Endodermal cell (in vitro differentiated cells): ENCODE measurements around the gene SLIT3. TPM values are rescaled to one million over a fixed set of nuclear protein-coding genes. Genes with fewer than 3 reads are reported as not detected.

Experiments used
- DNase-seq: peaks from one replicate; pipeline ENCODE4 v3.0.0-alpha.2; 2017
- H3K27ac ChIP-seq: 2 replicates; pipeline ENCODE4 v1.5.1; 2013; ENCODE audit warnings: mild to moderate bottlenecking, low read depth, low read length, moderate library complexity
- H3K27me3 ChIP-seq: 2 replicates; pipeline ENCODE4 v1.6.1; 2013; ENCODE audit warnings: mild to moderate bottlenecking, low read length, moderate library complexity; ENCODE audit not compliant: insufficient read depth, control insufficient read depth, poor library complexity, severe bottlenecking
- H3K36me3 ChIP-seq: 2 replicates; pipeline ENCODE4 v1.7.0; 2013; ENCODE audit warnings: mild to moderate bottlenecking, low read length, moderate library complexity; ENCODE audit not compliant: control insufficient read depth, insufficient read depth
- H3K4me1 ChIP-seq: one replicate; pipeline ENCODE4 v1.7.0; 2013; ENCODE audit warnings: low read length; ENCODE audit not compliant: control insufficient read depth, insufficient read depth
- H3K4me3 ChIP-seq: 2 replicates; pipeline ENCODE4 v1.5.1; 2013; ENCODE audit warnings: mild to moderate bottlenecking, low read length, moderate library complexity
- H3K9ac ChIP-seq: 2 replicates; pipeline ENCODE4 v1.6.1; 2013; ENCODE audit warnings: mild to moderate bottlenecking, low read length, moderate library complexity; ENCODE audit not compliant: poor library complexity, severe bottlenecking; ENCODE audit errors: extremely low read depth
- H3K9me3 ChIP-seq: 2 replicates; pipeline ENCODE4 v1.6.1; 2013; ENCODE audit warnings: mild to moderate bottlenecking, low read length, moderate library complexity; ENCODE audit not compliant: control insufficient read depth
- H3K27ac Mint-ChIP-seq: 2 replicates; pipeline ENCODE4 v1.8.0; 2020; ENCODE audit warnings: mixed read lengths
- H3K27me3 Mint-ChIP-seq: 2 replicates; pipeline ENCODE4 v1.8.0; 2021; ENCODE audit warnings: mild to moderate bottlenecking, mixed read lengths; ENCODE audit not compliant: insufficient read depth
- H3K36me3 Mint-ChIP-seq: 2 replicates; pipeline ENCODE4 v1.8.0; 2020; ENCODE audit warnings: low read depth, mixed read lengths
- H3K4me1 Mint-ChIP-seq: 2 replicates; pipeline ENCODE4 v1.8.0; 2020; ENCODE audit warnings: mixed read lengths
- H3K4me3 Mint-ChIP-seq: 2 replicates; pipeline ENCODE4 v1.8.0; 2020; ENCODE audit warnings: mild to moderate bottlenecking, moderate library complexity, mixed read lengths
- H3K9me3 Mint-ChIP-seq: 2 replicates; pipeline ENCODE4 v1.8.0; 2020; ENCODE audit warnings: mild to moderate bottlenecking, mixed read lengths
- CTCF ChIP-seq: fragments of 200-600 bp; sonication (generic); conservative IDR thresholded peaks from 2 replicates; pipeline ENCODE4 v1.5.0; 2021; ENCODE audit warnings: antibody characterized with exemption, mild to moderate bottlenecking
- WGBS, 2 experiments: methylation state at CpG; one replicate each; pipeline versions ENCODE4 v1.1.5 to v1.1.7; 2013; ENCODE audit warnings: missing lambda C conversion rate in 2 of 2, mixed read lengths in 1 of 2; ENCODE audit not compliant: insufficient coverage in 1 of 2, insufficient read length in 1 of 2; 5-methylcytosine and 5-hydroxymethylcytosine counted together
- total RNA-seq, 2 donors: library from RNA; stranded (reverse); fragmentation: NEBNext Ultra II Directional in 1 of 2; extraction: Animal tissue kit (Norgen Biotek cat#: 25700) in 1 of 2; gene quantifications; 2 replicates in 1 of 2; 3 replicates in 1 of 2; pipeline ENCODE4 v1.2.1, GENCODE V29; 2021

The SLIT3 gene
- total RNA-seq, 2 donors from 2014 or later: 2.5 to 3.4 TPM

DNA sequence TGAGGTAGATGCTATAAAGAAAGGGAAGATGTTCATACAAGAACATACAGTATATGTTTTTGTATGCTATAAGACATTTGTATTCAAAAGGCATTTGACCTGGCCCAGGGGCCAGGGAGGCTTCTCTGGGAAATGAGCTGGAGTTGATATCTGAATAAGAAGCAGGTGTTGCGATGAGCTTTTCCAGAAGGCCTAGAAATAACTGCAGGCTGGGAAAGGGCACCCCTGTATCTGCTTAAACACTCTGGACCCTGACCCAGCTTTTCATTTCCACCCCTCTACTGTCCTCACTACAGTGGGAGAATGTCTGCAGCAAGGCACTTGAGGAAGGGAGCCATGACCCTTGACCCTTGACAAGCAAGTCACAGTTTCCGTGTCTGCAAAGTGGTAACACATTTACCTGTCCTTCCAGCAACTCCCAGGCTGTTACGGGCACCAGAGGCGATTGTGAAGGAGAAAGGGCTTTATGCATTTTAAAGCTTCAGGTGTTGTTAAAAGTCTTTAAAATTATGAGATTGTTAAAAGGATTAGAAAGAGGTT, 633.6 kb downstream of the SLIT3 start:
- H3K27me3 ChIP-seq: peaks cover 6% of the 10 kb centered on the region
- no peak overlapping the region for H3K4me3 ChIP-seq
- Mint-ChIP-seq H3K9me3 (no peaks in the 10 kb centered on the region), H3K4me1 (no peaks in the 10 kb centered on the region), H3K4me3 (no peak overlapping the region), H3K27ac (no peak overlapping the region), H3K27me3 (peaks cover 10% of the 10 kb centered on the region), H3K36me3 (no peaks in the 10 kb centered on the region)
- no peak overlapping the region for H3K27ac ChIP-seq
- WGBS, 2 experiments: 93 to 100% methylated on average over 3 to 4 of the region's 4 CpGs
- no peak for DNase-seq
- H3K36me3 ChIP-seq: no peaks in the 10 kb centered on the region
- no peak overlapping the region for H3K9ac ChIP-seq
- no peaks in the 10 kb centered on the region for H3K9me3 ChIP-seq
- no peak for TF ChIP-seq CTCF
- H3K4me1 ChIP-seq: no peaks in the 10 kb centered on the region

GRCh38 chr5:168666356-168666755, 634.6 kb downstream of the SLIT3 start:
- peaks cover 16% of the 10 kb centered on the region for H3K27me3 Mint-ChIP-seq
- Histone ChIP-seq H3K9me3 (no peaks in the 10 kb centered on the region), H3K4me3 (no peak overlapping the region), H3K27me3 (peaks cover 12% of the 10 kb centered on the region), H3K9ac (no peak overlapping the region), H3K4me1 (no peaks in the 10 kb centered on the region), H3K27ac (no peak overlapping the region), H3K36me3 (no peaks in the 10 kb centered on the region)
- H3K9me3 Mint-ChIP-seq: no peaks in the 10 kb centered on the region
- H3K4me1 Mint-ChIP-seq: no peaks in the 10 kb centered on the region
- 92 to 96% methylated on average over 12 to 17 of the region's 17 CpGs for WGBS, 2 experiments
- H3K36me3 Mint-ChIP-seq: no peaks in the 10 kb centered on the region
- no peak for TF ChIP-seq CTCF
- no peak overlapping the region for H3K27ac Mint-ChIP-seq
- H3K4me3 Mint-ChIP-seq: no peak overlapping the region
- DNase-seq: no peak

GRCh38 chr5:168663276-168664004, 637.5 kb downstream of the SLIT3 start:
- Histone ChIP-seq H3K27ac (no peak overlapping the region), H3K27me3 (peaks cover 12% of the 10 kb centered on the region), H3K36me3 (no peaks in the 10 kb centered on the region), H3K9me3 (no peaks in the 10 kb centered on the region), H3K9ac (no peak overlapping the region), H3K4me1 (no peaks in the 10 kb centered on the region), H3K4me3 (no peak overlapping the region)
- H3K4me1 Mint-ChIP-seq: peaks cover 10% of the 10 kb centered on the region
- no peaks in the 10 kb centered on the region for H3K9me3 Mint-ChIP-seq
- H3K36me3 Mint-ChIP-seq: no peaks in the 10 kb centered on the region
- WGBS, 2 experiments: 94 to 98% methylated on average over 1 of the region's 1 CpG
- H3K27ac Mint-ChIP-seq: no peak overlapping the region
- peaks cover 16% of the 10 kb centered on the region for H3K27me3 Mint-ChIP-seq
- DNase-seq: no peak
- no peak overlapping the region for H3K4me3 Mint-ChIP-seq
- TF ChIP-seq CTCF: no peak
